Measurements from ENCODE around the gene HIGD2A. TPM values are rescaled to one million over a fixed set of nuclear protein-coding genes. Genes with fewer than 3 reads are reported as not detected.

Gene HIGD2A
- polyA plus RNA-seq, 1 donor from 2014 or later = 61.8 TPM

DNA sequence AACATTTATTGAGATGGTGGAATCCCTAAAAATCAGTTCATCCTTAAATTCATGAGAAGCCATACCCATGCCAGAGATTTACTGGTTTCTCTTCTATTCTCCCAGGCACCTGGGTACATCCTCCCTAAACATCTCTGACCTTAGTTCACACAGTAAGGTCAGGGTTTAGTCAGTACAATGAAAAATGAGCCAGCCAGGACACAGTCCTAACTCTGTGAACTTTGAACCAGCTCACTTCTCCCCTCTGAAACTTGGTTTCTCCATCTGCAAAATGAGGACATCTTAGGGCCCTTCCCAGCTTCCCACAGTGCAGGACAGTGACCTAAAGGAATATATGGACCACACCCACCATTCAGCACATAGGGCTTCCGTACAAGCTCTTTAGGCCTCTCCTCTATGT, 2.1 kb upstream of the HIGD2A start:
- H3K36me3 ChIP-seq (ENCODE audit: insufficient read depth, low read length) = no peaks in the 10 kb centered on the region
- H3F3A ChIP-seq (ENCODE audit: insufficient read depth, low read length, poor library complexity, severe bottlenecking) = no peaks in the 10 kb centered on the region
- H2AFZ ChIP-seq (ENCODE audit: low read depth, low read length) = no peak overlapping the region
- H3K27ac ChIP-seq (ENCODE audit: low read length) = no peak overlapping the region
- H3K9me3 ChIP-seq (ENCODE audit: low read length) = no peaks in the 10 kb centered on the region
- peak overlapping the region; percentile 81 for H3K4me3 ChIP-seq (ENCODE audit: low read length)
- TF ChIP-seq RAD21 (conservative IDR thresholded peaks at IDR 0.05) = no peak
- TF ChIP-seq MXI1 (conservative IDR thresholded peaks at IDR 0.05; ENCODE audit: poor library complexity, severe bottlenecking) = no peak
- TF ChIP-seq, protein P1, sequence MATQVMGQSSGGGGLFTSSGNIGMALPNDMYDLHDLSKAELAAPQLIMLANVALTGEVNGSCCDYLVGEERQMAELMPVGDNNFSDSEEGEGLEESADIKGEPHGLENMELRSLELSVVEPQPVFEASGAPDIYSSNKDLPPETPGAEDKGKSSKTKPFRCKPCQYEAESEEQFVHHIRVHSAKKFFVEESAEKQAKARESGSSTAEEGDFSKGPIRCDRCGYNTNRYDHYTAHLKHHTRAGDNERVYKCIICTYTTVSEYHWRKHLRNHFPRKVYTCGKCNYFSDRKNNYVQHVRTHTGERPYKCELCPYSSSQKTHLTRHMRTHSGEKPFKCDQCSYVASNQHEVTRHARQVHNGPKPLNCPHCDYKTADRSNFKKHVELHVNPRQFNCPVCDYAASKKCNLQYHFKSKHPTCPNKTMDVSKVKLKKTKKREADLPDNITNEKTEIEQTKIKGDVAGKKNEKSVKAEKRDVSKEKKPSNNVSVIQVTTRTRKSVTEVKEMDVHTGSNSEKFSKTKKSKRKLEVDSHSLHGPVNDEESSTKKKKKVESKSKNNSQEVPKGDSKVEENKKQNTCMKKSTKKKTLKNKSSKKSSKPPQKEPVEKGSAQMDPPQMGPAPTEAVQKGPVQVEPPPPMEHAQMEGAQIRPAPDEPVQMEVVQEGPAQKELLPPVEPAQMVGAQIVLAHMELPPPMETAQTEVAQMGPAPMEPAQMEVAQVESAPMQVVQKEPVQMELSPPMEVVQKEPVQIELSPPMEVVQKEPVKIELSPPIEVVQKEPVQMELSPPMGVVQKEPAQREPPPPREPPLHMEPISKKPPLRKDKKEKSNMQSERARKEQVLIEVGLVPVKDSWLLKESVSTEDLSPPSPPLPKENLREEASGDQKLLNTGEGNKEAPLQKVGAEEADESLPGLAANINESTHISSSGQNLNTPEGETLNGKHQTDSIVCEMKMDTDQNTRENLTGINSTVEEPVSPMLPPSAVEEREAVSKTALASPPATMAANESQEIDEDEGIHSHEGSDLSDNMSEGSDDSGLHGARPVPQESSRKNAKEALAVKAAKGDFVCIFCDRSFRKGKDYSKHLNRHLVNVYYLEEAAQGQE (IDR thresholded peaks at IDR 0.05; ENCODE audit: borderline replicate concordance) = no peak
- no peak for TF ChIP-seq EP300 (conservative IDR thresholded peaks at IDR 0.05; ENCODE audit: poor library complexity, severe bottlenecking)
- TF ChIP-seq SMC3 (conservative IDR thresholded peaks at IDR 0.05; ENCODE audit: poor library complexity) = no peak
- TF ChIP-seq, protein P2, sequence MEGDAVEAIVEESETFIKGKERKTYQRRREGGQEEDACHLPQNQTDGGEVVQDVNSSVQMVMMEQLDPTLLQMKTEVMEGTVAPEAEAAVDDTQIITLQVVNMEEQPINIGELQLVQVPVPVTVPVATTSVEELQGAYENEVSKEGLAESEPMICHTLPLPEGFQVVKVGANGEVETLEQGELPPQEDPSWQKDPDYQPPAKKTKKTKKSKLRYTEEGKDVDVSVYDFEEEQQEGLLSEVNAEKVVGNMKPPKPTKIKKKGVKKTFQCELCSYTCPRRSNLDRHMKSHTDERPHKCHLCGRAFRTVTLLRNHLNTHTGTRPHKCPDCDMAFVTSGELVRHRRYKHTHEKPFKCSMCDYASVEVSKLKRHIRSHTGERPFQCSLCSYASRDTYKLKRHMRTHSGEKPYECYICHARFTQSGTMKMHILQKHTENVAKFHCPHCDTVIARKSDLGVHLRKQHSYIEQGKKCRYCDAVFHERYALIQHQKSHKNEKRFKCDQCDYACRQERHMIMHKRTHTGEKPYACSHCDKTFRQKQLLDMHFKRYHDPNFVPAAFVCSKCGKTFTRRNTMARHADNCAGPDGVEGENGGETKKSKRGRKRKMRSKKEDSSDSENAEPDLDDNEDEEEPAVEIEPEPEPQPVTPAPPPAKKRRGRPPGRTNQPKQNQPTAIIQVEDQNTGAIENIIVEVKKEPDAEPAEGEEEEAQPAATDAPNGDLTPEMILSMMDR (IDR thresholded peaks at IDR 0.05; ENCODE audit: poor library complexity, severe bottlenecking) = no peak
- H3K9me2 ChIP-seq (ENCODE audit: insufficient read depth, low read length) = no peaks in the 10 kb centered on the region
- no peak overlapping the region for H3K4me2 ChIP-seq (ENCODE audit: low read length)
- H3K79me2 ChIP-seq (replicated peaks; ENCODE audit: insufficient read depth, low read length) = peaks cover 10% of the 10 kb centered on the region
- no peaks in the 10 kb centered on the region for H3K27me3 ChIP-seq (ENCODE audit: insufficient read depth, low read depth, low read length)
- H3K9ac ChIP-seq (ENCODE audit: low read length) = no peak overlapping the region
- H4K20me1 ChIP-seq (ENCODE audit: insufficient read depth) = no peaks in the 10 kb centered on the region

- Histone ChIP-seq H3K36me3 (ENCODE audit: insufficient read depth, low read length) (no peaks in the 10 kb centered on the region), H3K27me3 (ENCODE audit: insufficient read depth, low read depth, low read length) (no peaks in the 10 kb centered on the region), H3K4me3 (ENCODE audit: low read length) (peak overlapping the region; percentile 81), H4K20me1 (ENCODE audit: insufficient read depth) (no peaks in the 10 kb centered on the region), H3K4me2 (ENCODE audit: low read length) (peak overlapping the region; percentile 57), H3K79me2 (replicated peaks; ENCODE audit: insufficient read depth, low read length) (peaks cover 10% of the 10 kb centered on the region), H3F3A (ENCODE audit: insufficient read depth, low read length, poor library complexity, severe bottlenecking) (no peaks in the 10 kb centered on the region), H3K9me3 (ENCODE audit: low read length) (no peaks in the 10 kb centered on the region), H2AFZ (ENCODE audit: low read depth, low read length) (no peak overlapping the region), H3K9ac (ENCODE audit: low read length) (peak overlapping the region; percentile 85), H3K9me2 (ENCODE audit: insufficient read depth, low read length) (no peaks in the 10 kb centered on the region), H3K27ac (ENCODE audit: low read length) (peak overlapping the region; percentile 90)
- no peak for TF ChIP-seq SMC3 (conservative IDR thresholded peaks at IDR 0.05; ENCODE audit: poor library complexity)
- TF ChIP-seq TAF1 (IDR thresholded peaks at IDR 0.05; ENCODE audit: low read depth) = no peak
- TF ChIP-seq POLR2AphosphoS5 (IDR thresholded peaks at IDR 0.05) = no peak
- TF ChIP-seq RAD21 (conservative IDR thresholded peaks at IDR 0.05) = no peak
- TF ChIP-seq EP300 (conservative IDR thresholded peaks at IDR 0.05; ENCODE audit: poor library complexity, severe bottlenecking) = no peak
These were observed 1.1 kb upstream of the HIGD2A start for GRCh38 chr5:176387384-176387925.

DNA sequence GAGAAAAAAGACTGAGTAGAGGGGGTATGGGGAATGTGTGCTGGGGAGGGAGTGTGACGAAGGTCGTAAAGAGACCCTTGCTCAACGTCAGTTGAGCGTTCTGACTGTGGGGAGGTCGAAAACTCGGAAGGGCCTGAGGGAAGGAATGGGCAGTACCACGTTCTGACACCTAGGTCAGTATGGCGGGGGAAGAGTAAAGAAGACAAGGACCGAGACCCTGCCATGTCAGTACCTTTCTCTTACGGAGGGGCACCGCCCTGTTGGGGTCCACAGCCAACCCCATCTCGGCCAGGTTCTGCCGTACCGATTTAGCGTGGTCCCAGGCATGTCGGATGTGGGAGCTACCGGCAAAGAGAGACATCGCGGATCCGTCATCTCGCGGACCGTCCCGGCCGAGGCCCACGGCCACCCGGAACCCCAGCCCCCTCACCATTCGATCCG, 528 bp upstream of the HIGD2A start:
- Histone ChIP-seq H3K9me3 (ENCODE audit: low read length) (no peaks in the 10 kb centered on the region), H3K27me3 (ENCODE audit: insufficient read depth, low read depth, low read length) (no peaks in the 10 kb centered on the region), H2AFZ (ENCODE audit: low read depth, low read length) (no peak overlapping the region), H3K4me2 (ENCODE audit: low read length) (peak overlapping the region; percentile 57), H3K9me2 (ENCODE audit: insufficient read depth, low read length) (no peaks in the 10 kb centered on the region), H3K4me3 (ENCODE audit: low read length) (peak overlapping the region; percentile 81), H3K79me2 (replicated peaks; ENCODE audit: insufficient read depth, low read length) (peaks cover 10% of the 10 kb centered on the region), H3F3A (ENCODE audit: insufficient read depth, low read length, poor library complexity, severe bottlenecking) (no peaks in the 10 kb centered on the region), H3K36me3 (ENCODE audit: insufficient read depth, low read length) (no peaks in the 10 kb centered on the region), H4K20me1 (ENCODE audit: insufficient read depth) (no peaks in the 10 kb centered on the region), H3K27ac (ENCODE audit: low read length) (peak overlapping the region; percentile 90), H3K9ac (ENCODE audit: low read length) (peak overlapping the region; percentile 85)
- TF ChIP-seq, protein P1 (IDR thresholded peaks at IDR 0.05; ENCODE audit: borderline replicate concordance) = peak; percentile 23
- TF ChIP-seq SMC3 (conservative IDR thresholded peaks at IDR 0.05; ENCODE audit: poor library complexity) (peak; percentile 4), MXI1 (conservative IDR thresholded peaks at IDR 0.05; ENCODE audit: poor library complexity, severe bottlenecking) (no peak), EP300 (conservative IDR thresholded peaks at IDR 0.05; ENCODE audit: poor library complexity, severe bottlenecking) (no peak), TAF1 (IDR thresholded peaks at IDR 0.05; ENCODE audit: low read depth) (no peak)
- TF ChIP-seq, protein P2 (IDR thresholded peaks at IDR 0.05; ENCODE audit: poor library complexity, severe bottlenecking) = no peak

Measured in neural cell (in vitro differentiated cells).